HepG2 (cell line): ENCODE results near the gene SESN1. TPM values are rescaled to one million over a fixed set of nuclear protein-coding genes. Genes with fewer than 3 reads are reported as not detected.

Experiments used
- ATAC-seq: fragments of 200-7000 bp; cut with Tn5 transposase; 3 replicates; pipeline ENCODE4 v1.9.1; 2020; ENCODE audit warnings: mild to moderate bottlenecking, moderate library complexity
- BruUV-seq: library from RNA; stranded (reverse); fragments of 400-500 nt; replicated peaks from 2 replicates; lab custom pipeline; 2021; lab: Mats Ljungman, UMichigan
- CTCF ChIA-PET: fragments of 300-600 bp; formaldehyde crosslinking; extraction: SDS; loops from one replicate; lab custom pipeline; 2021; ENCODE audit warnings: low total read pairs, inconsistent platforms, low intra/inter-chr PET ratio; lab: Yijun Ruan, JAX
- POLR2A ChIA-PET: fragments of 350-600 bp; sonication (Branson Sonifier 250); formaldehyde crosslinking; loops from one replicate; lab custom pipeline; 2020; ENCODE audit warnings: antibody characterized with exemption, inconsistent platforms; lab: Yijun Ruan, JAX
- DNase-seq: peaks from one replicate; pipeline ENCODE4 v3.0.0-alpha.2; 2015; ENCODE audit warnings: low spot score
- FAIRE-seq: peaks from 3 replicates; lab custom pipeline; 2011; peaks lifted over from hg19 to GRCh38; lab: Jason Lieb, UNC
- H2AFZ ChIP-seq: one replicate; pipeline ENCODE4 v1.6.1; 2011; ENCODE audit warnings: low read length, inconsistent platforms
- H3K27ac ChIP-seq: fragments of 300-600 bp; 3 replicates; pipeline ENCODE4 v1.8.0; 2011; ENCODE audit warnings: mixed run types, mild to moderate bottlenecking, mixed read lengths, low read length, inconsistent platforms; ENCODE audit not compliant: insufficient read depth; ENCODE audit errors: extremely low read length
- H3K27me3 ChIP-seq, 2 experiments: fragments of 200-600 bp in 1 of 2; 2 replicates in 1 of 2; 3 replicates in 1 of 2; pipeline versions ENCODE4 v1.6.0 to v1.8.0; 2011; ENCODE audit warnings: low read length in 2 of 2, mild to moderate bottlenecking in 2 of 2, moderate library complexity in 2 of 2, inconsistent platforms in 1 of 2; ENCODE audit not compliant: insufficient read depth in 2 of 2, control insufficient read depth in 1 of 2
- H3K36me3 ChIP-seq, 2 experiments: fragments of 200-600 bp in 1 of 2; replicated peaks in 1 of 2; 2 replicates in 1 of 2; 3 replicates in 1 of 2; pipeline versions ENCODE4 v1.5.1 to v1.8.0; 2011; ENCODE audit warnings: low read length in 2 of 2, inconsistent platforms in 1 of 2; ENCODE audit not compliant: insufficient read depth in 2 of 2, control insufficient read depth in 1 of 2
- H3K4me1 ChIP-seq: 2 replicates; pipeline ENCODE4 v1.5.1; 2012; ENCODE audit warnings: low read length, inconsistent platforms; ENCODE audit not compliant: insufficient read depth
- H3K4me2 ChIP-seq: 2 replicates; pipeline ENCODE4 v1.6.0; 2011; ENCODE audit warnings: low read depth, low read length, inconsistent platforms
- H3K4me3 ChIP-seq, 3 experiments: fragments of 200-600 bp in 1 of 3; sonication (generic), shearing (Covaris generic) in 1 of 3; replicated peaks in 1 of 3; 2 replicates each; pipeline ENCODE4 v1.5.1; 2011 to 2016; ENCODE audit warnings: low read length in 3 of 3, inconsistent platforms in 2 of 3, low read depth in 2 of 3, mild to moderate bottlenecking in 2 of 3, control low read depth in 1 of 3, mixed read lengths in 1 of 3; ENCODE audit not compliant: insufficient read depth in 1 of 3
- H3K79me2 ChIP-seq: one replicate; pipeline ENCODE4 v1.6.1; 2011; ENCODE audit warnings: low read length, inconsistent platforms; ENCODE audit not compliant: insufficient read depth
- H3K9ac ChIP-seq: 2 replicates; pipeline ENCODE4 v1.6.0; 2011; ENCODE audit warnings: mild to moderate bottlenecking, low read depth, low read length, inconsistent platforms; ENCODE audit not compliant: insufficient read depth
- H3K9me3 ChIP-seq: 2 replicates; pipeline ENCODE4 v1.5.1; 2012; ENCODE audit warnings: mild to moderate bottlenecking, low read length
- H4K20me1 ChIP-seq: 2 replicates; pipeline ENCODE4 v1.6.0; 2011; ENCODE audit warnings: inconsistent platforms, mild to moderate bottlenecking, low read length, moderate library complexity; ENCODE audit not compliant: insufficient read depth
- ETV6 ChIP-seq: sonication (generic); formaldehyde crosslinking; conservative IDR thresholded peaks from 2 replicates; pipeline ENCODE4 v1.4.0; 2020; ENCODE audit warnings: missing genetic modification reagents
- GATAD1 ChIP-seq: IDR thresholded peaks from 2 replicates; pipeline ENCODE4 v1.6.1; 2016; ENCODE audit warnings: missing genetic modification reagents, missing compliant biosample characterization
- JUND ChIP-seq: sonication (generic); formaldehyde crosslinking; IDR thresholded peaks from 2 replicates; pipeline ENCODE4 v1.8.0; 2022; ENCODE audit warnings: mild to moderate bottlenecking, missing genetic modification reagents
- KDM5B ChIP-seq: sonication (generic); formaldehyde crosslinking; IDR thresholded peaks from 2 replicates; pipeline ENCODE4 v1.4.0; 2020; ENCODE audit warnings: missing genetic modification reagents, mild to moderate bottlenecking, borderline replicate concordance
- NFYC ChIP-seq: IDR thresholded peaks from 2 replicates; pipeline ENCODE4 v1.6.1; 2016; ENCODE audit warnings: missing genetic modification reagents, missing compliant biosample characterization
- RFX1 ChIP-seq: fragments of 450-650 bp; IDR thresholded peaks from 2 replicates; pipeline ENCODE4 v1.6.1; 2017
- SIX1 ChIP-seq: sonication (generic); formaldehyde crosslinking; IDR thresholded peaks from 2 replicates; pipeline ENCODE4 v1.4.0; 2020; ENCODE audit warnings: missing genetic modification reagents, borderline replicate concordance
- SRF ChIP-seq: IDR thresholded peaks from 2 replicates; pipeline ENCODE4 v1.6.1; 2011; ENCODE audit warnings: mild to moderate bottlenecking, low read depth, low read length, moderate library complexity
- ZNF142 ChIP-seq: sonication (generic); formaldehyde crosslinking; IDR thresholded peaks from 2 replicates; pipeline ENCODE4 v1.4.0; 2020; ENCODE audit warnings: missing genetic modification reagents
- ZNF549 ChIP-seq: sonication (generic); formaldehyde crosslinking; IDR thresholded peaks from 2 replicates; pipeline ENCODE4 v1.5.0; 2020; ENCODE audit warnings: missing genetic modification reagents
- ZSCAN9 ChIP-seq: IDR thresholded peaks from 2 replicates; pipeline ENCODE4 v1.6.1; 2016; ENCODE audit warnings: borderline replicate concordance
- WGBS: methylation state at CpG from one replicate; pipeline ENCODE4 v1.1.6; 2017; ENCODE audit warnings: low lambda C conversion rate; 5-methylcytosine and 5-hydroxymethylcytosine counted together
- in situ Hi-C: cut with HindIII; loops from 2 replicates; pipeline ENCODE4 v1.10.0; 2017; ENCODE audit warnings: low pct_unique_long_range_greater_than_20kb; ENCODE audit not compliant: extremely low pct_ligation_motif_present
- intact Hi-C: fragments of 100-400 bp; cut with micrococcal nuclease; formaldehyde crosslinking; loops from one replicate; pipeline ENCODE4 v1.10.0; 2022; ENCODE audit not compliant: unreplicated experiment
- polyA plus RNA-seq, 8 experiments: library from polyadenylated mRNA; depleted of rRNA in 3 of 8; stranded (reverse) in 7 of 8; unstranded in 1 of 8; fragments of >200 nt; fragmentation: Illumina TruSeq in 4 of 8; extraction: Trizol in 4 of 8; gene quantifications; 2 replicates each; pipeline versions ENCODE4 v1.2.1 to v1.2.3, GENCODE V29; 2011 to 2016; ENCODE audit warnings: low read depth in 4 of 8, missing spikeins in 1 of 8, mixed read lengths in 1 of 8; ENCODE audit not compliant: insufficient read depth in 1 of 8
- total RNA-seq, 5 experiments: library from RNA; depleted of rRNA; stranded (reverse); fragments of >200 nt; fragmentation: Illumina TruSeq; extraction: Trizol; gene quantifications; 2 replicates each; pipeline ENCODE4 v1.2.3, GENCODE V29; 2016; ENCODE audit warnings: low read depth in 1 of 5

SESN1 gene
- total and polyA plus RNA-seq, 2 of the 13 experiments (the other 11 are each of a cell fraction or from before 2014, with no cell fraction given): 24.9 to 44.7 TPM

GRCh38 chr6:109001291-109001894 lies 93.3 kb downstream of the SESN1 start (continued):
- no peak for TF ChIP-seq GATAD1 (CRISPR knock-in tag)
- TF ChIP-seq SRF: no peak
- no peak for TF ChIP-seq ETV6 (CRISPR knock-in tag)
- TF ChIP-seq, all 625 proteins: peak for 0

- no peak for FAIRE-seq
- no TSS peak for BruUV-seq
- Histone ChIP-seq H3K4me1 (peaks cover 24% of the 10 kb centered on the region), H4K20me1 (peaks cover 5% of the 10 kb centered on the region; the same call in 1 of the 2 replicates), H3K36me3 (peaks cover 2 to 44% of the 10 kb centered on the region in 2 experiments), H2AFZ (no peak overlapping the region), H3K27ac (no peak overlapping the region), H3K27me3 (no peaks in the 10 kb centered on the region), H3K79me2 (peaks cover 30% of the 10 kb centered on the region), H3K9ac (no peak overlapping the region), H3K4me3 (no peak overlapping the region), H3K9me3 (no peaks in the 10 kb centered on the region), H3K4me2 (no peak overlapping the region)
- WGBS: 96% methylated on average over 2 of the region's 2 CpGs
- no peak for ATAC-seq
- TF ChIP-seq KDM5B: no peak
- no peak for TF ChIP-seq NFYC
- no peak for TF ChIP-seq RFX1
- TF ChIP-seq SIX1 (CRISPR knock-in tag): no peak
- ChIA-PET CTCF (no interaction called here), POLR2A (no interaction called here)
- DNase-seq: no peak
- in situ Hi-C loops: no loop called here
- intact Hi-C loops: no loop called here
These were observed 94.4 kb downstream of the SESN1 start for GRCh38 chr6:109000289-109000688.

GRCh38 chr6:108999428-108999827 lies 95.2 kb downstream of the SESN1 start:
- Histone ChIP-seq H2AFZ (no peak overlapping the region), H3K27me3 (no peaks in the 10 kb centered on the region), H3K36me3 (peaks cover 2 to 48% of the 10 kb centered on the region in 2 experiments), H3K27ac (no peak overlapping the region), H3K9ac (no peak overlapping the region), H3K4me3 (no peak overlapping the region), H3K79me2 (peaks cover 22% of the 10 kb centered on the region), H3K9me3 (no peaks in the 10 kb centered on the region), H3K4me2 (no peak overlapping the region), H3K4me1 (peaks cover 16% of the 10 kb centered on the region), H4K20me1 (peaks cover 5% of the 10 kb centered on the region; the same call in 1 of the 2 replicates)
- ChIA-PET CTCF (no interaction called here), POLR2A (no interaction called here)
- FAIRE-seq: no peak
- intact Hi-C loops (no loop called here), in situ Hi-C loops (no loop called here)
- ATAC-seq: no peak
- DNase-seq: no peak
- no TSS peak for BruUV-seq
- 98% methylated on average over 5 of the region's 5 CpGs for WGBS
- no peak for TF ChIP-seq JUND
- TF ChIP-seq ZNF142: no peak
- TF ChIP-seq ZSCAN9: no peak
- no peak for TF ChIP-seq ZNF549
